H1 (cell line): Measurements from ENCODE around the gene COA3. TPM values are rescaled to one million over a fixed set of nuclear protein-coding genes. Genes with fewer than 3 reads are reported as not detected.

ENCODE experiments used
- RBBP5 ChIP-seq: IDR thresholded peaks from 2 replicates; pipeline ENCODE4 v1.7.1; 2012; ENCODE audit warnings: low read depth, mild to moderate bottlenecking, inconsistent platforms, low read length, moderate library complexity, borderline replicate concordance
- USF2 ChIP-seq: IDR thresholded peaks from 2 replicates; pipeline ENCODE4 v1.6.1; 2011; ENCODE audit warnings: low read length, improper control_type of control experiment
- polyA plus RNA-seq, 7 experiments: library from polyadenylated mRNA; depleted of rRNA in 3 of 7; stranded (reverse) in 5 of 7; unstranded in 2 of 7; fragments of >200 nt in 5 of 7; fragments of 200-250 nt in 2 of 7; gene quantifications; 1 replicate in 5 of 7; 2 replicates in 1 of 7; 4 replicates in 1 of 7; pipeline versions ENCODE4 v1.2.1 to v1.2.3, GENCODE V29; 2011 to 2013; ENCODE audit warnings: missing spikeins in 2 of 7, mixed read lengths in 2 of 7
- total RNA-seq: library from RNA; stranded (reverse); fragmentation: NEBNext Ultra II Directional; extraction: Animal tissue kit (Norgen Biotek cat#: 25700); gene quantifications from 2 replicates; pipeline ENCODE4 v1.2.1, GENCODE V29; 2021
- TF ChIP-seq, protein P1 (sequence below): IDR thresholded peaks from 2 replicates; pipeline ENCODE4 v1.6.1; 2011; ENCODE audit warnings: low read depth, mild to moderate bottlenecking, low read length; ENCODE audit not compliant: insufficient read depth

The COA3 gene
- total and polyA plus RNA-seq, 2 of the 8 experiments (the other 6 are each of a cell fraction or from before 2014, with no cell fraction given): 68.4 to 143 TPM

DNA sequence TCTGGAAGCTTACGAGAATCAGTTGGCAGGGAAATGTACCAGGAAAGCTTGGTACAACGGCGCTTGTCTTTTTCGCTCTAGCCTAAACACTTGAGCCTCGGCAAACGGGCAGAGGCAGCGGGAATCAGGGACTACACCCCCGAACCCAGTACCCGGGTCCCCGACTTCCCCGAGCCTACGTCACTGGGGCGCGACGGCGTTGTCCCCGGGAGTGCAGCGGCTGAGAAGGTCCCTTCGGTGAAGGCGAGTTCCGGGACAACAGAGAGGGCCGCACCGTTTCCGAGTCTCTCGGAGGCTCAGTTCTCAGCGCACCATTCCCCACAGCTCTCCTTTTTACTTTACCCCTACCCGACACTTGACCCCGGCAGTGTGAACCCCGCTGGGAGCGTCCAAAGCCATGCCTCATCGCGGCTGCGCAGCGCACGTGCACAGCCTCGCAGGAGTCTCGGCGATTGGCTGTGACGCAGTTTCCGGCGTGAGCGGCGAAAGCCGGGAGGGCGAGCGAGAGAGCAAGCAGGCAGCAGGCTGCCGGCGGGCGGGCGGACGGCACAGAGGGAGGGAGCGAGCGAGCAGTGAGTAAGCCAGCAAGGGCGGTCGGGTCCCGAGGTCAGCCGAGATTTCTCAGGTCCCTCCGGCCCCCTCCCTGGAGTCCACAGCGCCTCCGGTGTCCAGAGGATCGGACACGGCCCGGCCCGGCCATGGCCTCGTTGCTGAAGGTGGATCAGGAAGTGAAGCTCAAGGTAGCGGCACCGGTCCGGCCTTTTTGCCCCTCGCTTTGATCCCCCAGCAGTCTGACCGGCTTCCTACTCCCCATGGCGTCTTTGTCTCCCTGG is 34.6 kb upstream of the COA3 start, which contains the start of gene PSME3 (continued):
- TF ChIP-seq, protein P1, sequence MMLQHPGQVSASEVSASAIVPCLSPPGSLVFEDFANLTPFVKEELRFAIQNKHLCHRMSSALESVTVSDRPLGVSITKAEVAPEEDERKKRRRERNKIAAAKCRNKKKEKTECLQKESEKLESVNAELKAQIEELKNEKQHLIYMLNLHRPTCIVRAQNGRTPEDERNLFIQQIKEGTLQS: peak; percentile 77
- TF ChIP-seq RBBP5 (peak; percentile 79; the same call in 1 of the 2 replicates), USF2 (peak; percentile 52; the same call in 1 of the 2 replicates)
- TF ChIP-seq, all 59 proteins: peak for 22
